Activated CD8-positive, alpha-beta memory T cell treated with anti-CD3 and anti-CD28 coated beads, Interleukin-2, amount 50 U/mL, for 24 hours (primary cell): ENCODE data around the gene ZFPM1.
"Not testable (repeated sequence)": the region's sequence is repeated elsewhere in the genome, so short reads cannot be mapped to it uniquely, and the experiment has no call there.

Experiments
- DNase-seq: peaks from one replicate; pipeline ENCODE4 v3.0.0-alpha.2; 2020; ENCODE audit errors: extremely low read depth

Gene ZFPM1

DNA sequence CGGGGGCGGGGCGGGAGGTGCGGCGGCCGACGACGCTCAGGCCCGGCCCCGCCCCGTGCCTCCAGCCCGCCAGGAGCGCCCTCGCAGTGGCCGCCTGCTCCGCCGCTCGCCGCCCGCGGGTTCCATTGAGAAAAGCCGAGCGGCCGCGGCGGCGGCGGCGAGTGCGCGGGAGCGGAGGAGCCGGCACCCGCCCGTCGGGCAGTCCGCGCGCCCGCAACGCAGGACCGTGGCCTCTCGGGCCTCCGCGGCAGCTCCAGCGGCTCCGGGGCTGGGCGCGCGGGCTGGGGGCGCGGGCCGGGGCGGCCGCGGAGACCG is at the start of gene ZFPM1:
Gene ZFPM1 (plus strand): TSS at position 64 of the 315 bp plus-strand sequence. CDS start 359 bp downstream, outside the sequence.
- DNase-seq, result no peak

DNA sequence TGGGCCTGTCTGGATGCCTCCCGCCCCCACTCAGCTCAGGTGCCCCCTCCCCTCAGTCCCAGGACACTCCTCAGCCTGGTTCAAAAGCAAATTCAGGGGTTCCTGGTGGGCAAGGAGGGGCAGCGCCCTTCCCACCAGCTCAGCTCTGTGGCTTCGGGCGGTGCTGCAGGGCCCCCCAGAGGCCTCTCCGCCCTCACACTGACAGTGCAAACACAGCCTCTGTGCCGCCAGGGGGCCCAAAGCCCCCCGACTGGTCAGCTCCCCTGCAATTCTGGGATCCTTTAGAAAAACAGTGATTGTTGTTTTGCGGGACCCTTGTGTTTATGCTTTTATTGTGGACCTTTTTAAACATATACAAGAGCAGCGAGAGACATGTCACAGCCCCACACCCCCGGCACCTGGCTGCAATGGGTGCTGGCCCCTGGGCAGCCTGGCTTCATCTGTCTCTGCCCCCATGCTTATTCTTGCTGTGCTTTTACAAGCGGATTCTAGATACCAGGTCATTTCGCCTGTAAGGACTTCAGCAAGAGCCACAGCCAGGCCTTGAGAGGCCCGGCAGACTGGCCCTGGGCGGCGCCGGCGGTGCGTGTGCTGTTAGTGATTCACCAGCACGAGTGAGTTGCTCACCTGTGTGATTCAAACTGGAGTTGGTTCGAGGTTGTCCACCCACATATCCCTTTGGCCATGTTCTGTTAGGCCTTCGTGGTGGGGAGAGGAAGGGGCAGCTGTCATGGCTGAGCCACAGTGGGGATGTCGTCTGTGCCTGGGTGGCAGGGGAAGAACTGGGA is 49.1 kb upstream of the ZFPM1 start:
- no peak for DNase-seq

DNA sequence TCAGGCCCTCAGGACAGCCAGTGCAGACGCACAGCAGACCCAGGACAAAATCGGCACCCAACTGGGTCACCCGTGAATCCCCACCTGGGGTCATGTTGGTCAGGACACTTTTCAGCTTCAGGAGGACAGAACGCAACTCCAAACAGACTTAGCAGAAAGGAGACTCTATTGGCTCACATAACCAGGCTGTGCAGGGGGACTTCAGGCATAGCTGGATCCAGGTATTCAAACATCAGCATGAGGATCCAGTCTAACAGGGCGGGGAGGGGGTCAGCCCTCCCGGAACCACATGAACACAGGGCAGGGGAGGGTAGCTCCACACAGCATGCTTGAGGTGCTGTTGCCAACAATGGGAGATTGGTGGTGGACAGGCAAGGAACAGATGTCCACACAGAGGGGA is 48.3 kb upstream of the ZFPM1 start:
- no peak for DNase-seq

DNA sequence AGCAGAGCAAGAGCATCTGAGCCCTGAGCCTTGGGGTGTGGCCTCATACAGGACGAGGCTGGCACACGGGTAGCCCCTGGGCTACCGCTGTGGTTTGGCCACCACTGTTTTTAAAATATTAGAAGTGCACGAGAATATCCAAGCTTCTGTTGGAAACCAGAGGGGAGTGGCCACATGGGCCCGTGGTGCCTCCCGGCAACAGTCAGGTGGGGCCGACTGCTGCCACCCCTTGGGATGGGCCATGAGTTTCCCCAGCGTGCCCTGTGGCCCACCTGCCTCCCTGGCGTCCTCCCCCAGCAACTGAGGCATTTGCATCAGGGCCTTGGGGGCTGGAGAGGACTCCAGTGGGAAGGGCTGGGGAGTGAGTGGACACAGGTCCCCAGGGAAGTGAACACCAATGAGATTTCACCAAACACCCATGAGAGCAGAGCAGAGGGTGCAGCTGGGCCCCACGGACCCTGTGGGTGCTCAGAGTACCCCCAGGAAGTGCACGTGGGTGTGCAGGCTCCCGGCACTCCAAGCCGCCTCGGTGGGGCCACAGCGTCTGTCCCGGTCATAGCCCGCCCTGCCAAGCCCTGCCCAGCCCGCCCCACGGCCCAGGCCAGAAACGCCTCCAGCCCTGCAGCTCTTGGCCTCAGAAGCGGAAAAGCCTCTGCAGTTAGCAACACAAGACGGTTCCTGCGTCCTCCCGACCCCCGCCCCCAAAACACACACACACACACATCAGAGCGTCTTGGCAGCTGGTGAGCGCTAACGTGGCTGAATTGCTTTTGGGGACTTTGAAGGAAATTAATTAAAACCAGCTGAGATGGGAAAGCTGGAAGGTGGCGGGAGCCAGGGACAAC is 47.6 kb upstream of the ZFPM1 start:
- no peak for DNase-seq

DNA sequence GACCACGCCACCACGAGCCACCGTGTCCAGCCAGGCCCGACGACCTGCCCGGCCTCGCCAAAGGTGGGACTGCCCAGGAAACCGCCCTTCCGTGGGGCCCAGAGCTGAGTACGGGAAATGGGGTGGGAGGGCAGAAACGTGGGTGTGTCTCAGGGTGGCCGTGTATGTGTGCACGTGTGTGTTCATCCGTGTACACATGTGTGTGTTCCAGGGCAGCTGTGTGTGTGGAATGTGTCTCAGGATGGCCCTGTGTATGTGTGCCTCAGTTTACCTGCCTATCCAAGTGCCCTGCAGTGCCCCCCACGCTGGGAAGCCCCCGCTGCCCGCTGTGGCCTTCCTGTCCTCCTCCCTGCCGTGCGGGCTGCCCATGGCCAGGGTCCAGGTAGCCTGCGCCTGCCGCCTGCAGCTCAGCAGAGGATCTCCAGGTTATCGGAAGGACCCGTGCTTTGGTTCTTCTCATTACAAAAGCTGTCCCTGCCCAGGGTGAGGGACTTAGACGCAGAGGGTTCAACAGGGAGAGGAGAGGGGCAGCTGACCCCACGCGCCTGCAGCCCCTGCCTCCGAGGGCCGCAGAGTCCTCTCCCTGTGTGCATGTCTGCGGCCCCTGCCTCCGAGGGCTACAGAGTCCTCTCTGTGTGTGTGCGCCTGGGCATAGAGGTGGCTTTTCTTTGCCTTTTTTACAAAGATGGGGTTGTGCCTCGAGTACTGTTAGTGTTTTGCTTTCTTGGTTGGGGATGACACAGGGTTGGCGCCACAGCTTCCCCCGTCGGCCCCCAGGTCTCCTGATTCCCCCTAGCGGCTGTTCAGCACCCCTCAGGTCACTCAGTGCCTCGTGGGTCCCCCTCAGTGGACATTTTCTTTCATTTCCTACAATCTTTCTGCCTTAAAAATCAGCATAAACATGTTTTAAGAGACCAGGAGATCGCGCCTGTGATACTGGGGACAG is 46.7 kb upstream of the ZFPM1 start:
- no peak for DNase-seq

DNA sequence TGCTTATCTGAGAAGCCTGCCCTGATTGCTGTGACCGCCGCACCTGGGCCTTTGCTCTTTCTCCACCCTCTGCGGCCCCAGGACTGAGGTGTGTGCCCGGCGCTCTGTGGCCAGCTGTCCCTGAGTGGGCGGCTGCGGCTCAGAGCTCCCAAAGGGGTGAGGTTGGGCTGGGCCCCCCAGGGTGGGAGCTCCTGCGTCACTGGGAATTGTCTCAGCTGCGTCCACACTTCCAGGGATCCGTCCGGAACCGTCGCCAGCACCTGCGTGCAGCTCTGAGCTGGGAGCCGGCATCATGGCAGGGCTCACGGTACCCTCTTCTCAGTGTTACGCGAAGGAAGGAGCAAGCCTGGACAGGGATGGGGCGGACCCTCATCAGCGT is 46.0 kb upstream of the ZFPM1 start:
- no peak for DNase-seq

DNA sequence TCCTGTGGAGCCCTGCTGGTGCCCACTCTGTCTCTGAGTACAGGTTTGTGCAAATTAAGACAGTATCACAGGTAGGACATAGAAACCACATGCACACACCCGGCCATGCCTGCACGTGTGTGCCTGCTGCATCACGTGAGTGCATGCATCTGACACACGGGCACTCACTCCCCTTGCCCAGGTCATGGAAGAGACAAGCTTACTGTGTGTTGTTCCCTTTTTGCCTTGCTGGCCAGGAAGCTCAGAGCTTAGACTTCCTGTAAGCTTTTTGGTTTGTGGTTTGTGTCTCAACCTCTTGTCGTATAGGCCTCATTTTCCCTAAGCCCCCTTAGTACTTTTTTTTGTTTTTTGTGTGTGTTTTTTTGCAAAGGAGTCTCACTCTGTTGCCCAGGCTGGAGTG is 45.3 kb upstream of the ZFPM1 start:
- no peak for DNase-seq

DNA sequence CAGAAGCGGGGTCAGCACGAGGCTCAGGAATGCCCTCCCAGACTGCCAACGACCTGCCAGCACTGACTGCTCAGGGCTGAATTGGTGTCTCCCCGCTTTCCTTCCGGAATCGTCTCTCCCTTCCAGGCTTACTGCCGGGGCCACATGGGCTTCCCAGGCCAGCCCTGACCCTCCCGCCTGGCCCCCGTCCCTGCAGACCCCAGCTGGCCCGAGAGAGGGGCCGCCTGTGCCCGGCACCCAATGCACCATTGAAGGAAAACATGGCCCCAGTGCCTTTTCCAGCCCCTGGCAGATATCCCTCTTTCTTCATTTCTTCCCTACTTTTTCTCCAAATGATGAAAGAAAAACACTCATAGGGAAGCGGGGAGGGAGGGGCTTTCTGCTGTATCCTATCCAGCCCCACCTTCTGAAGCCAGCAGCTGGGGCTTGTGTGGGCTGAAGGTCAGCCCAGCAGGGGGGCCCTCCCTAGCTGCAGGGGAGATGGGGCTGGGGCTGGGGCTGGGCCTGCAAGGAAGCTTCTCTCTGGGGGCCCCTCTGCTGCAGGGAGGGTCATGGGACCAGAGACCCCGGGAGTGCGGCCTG is 44.4 kb upstream of the ZFPM1 start:
- no peak for DNase-seq

DNA sequence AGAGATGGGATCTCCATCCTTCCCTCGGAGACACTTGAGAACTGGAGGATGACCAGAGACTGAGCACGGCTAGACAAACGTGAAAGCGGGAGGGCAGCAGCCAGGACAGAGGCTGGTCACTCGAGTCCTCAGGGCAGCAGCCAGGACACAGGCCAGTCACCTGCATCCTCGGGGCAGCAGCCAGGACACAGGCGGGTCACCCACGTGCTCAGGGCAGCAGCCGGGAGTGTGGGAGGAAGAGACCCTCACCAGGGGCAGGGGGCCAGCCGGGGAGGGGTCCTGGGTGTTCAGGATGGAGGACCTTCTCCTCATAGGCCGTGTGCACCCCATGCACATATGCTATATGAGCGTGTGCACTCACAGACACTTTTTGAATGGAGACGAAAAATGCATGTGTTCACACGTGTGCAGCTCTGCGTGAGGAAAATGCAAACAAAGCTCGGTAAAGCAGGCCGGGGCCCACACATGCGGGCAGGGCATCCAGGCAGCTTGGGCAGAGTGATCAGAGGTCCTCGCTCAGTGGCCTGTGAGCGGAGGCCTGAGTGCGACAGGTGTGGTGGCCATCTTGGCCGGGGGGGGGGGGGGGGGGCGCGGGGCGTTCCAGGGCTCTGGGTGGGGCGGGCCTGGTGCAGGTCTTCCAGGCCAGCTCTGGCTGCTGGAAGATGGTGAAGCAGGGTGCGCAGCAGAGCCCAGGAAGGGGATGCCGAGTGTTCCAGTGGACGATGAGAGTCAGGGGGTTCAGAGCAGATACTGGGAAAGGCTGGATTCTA is 43.6 kb upstream of the ZFPM1 start:
- no peak for DNase-seq

DNA sequence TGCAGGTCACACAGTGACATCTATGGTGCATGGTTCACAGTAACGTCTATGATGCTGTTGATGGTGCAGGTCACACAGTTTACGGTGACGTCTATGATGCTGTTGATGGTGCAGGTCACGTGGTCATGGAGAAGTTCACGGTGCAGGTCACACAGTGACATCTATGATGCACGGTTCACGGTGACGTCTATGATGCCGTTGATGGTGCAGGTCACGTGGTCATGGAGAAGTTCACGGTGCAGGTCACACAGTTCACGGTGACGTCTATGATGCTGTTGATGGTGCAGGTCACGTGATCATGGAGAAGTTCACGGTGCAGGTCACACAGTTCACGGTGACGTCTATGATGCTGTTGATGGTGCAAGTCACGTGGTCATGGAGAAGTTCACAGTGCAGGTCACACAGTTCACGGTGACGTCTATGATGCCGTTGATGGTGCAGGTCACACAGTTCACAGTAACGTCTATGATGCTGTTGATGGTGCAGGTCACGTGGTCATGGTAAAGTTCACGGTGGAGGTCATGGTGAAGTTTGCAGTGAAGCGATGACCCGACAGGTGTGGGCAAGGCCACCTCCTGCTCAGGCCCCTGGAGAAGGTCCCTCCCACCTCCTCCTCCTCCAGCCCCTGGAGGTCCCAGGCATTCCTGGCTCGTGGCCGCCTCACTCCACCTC is 42.6 kb upstream of the ZFPM1 start:
- not testable (repeated sequence) for DNase-seq

DNA sequence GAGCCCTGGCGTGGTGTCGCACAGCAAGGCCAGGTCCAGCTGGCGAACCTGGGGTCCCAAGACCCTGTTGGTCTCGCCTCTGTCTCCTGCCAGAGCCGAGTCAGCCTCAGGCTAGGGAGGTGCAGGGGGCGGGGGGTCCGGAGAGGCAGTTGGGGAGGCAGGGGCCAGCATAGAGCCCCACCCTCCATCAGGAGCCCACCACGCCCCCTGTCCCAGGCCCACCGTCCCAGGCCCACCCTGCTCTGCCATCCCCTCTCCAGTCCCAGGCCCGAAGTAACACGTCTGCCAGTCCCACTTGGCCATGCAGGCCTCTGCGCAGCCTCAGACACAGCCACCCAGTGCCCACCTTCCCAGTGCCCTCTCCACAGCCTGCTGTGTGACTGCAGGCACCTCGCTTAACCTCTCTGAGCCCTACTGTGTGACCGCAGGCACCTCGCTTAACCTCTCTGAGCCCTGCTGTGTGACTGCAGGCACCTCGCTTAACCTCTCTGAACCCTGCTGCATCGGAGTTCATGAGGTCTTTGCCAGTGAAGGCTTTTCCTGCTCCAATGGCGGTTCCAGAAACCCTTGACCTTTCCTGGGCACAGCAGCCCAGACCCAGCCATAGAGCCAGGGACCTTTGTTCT is 41.0 kb upstream of the ZFPM1 start:
- no peak for DNase-seq

DNA sequence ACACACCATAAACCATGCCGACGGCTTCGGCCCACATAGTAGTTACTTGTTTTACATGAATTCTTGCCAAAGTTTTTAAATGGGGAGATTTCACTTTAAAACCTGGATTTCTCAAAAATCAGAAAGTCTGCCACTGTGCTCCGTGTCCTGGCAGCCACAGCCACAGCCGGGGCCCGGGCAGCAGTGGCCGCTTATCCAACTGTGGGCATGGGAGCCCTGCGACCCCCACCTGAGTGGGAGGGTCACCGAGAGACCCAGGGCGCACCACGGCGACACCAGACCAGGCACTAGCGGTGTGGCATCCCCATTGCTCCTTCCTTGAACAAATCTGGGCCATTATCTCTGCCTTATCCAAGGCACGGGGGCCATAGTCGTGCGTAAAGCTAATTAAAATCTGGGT is 40.3 kb upstream of the ZFPM1 start:
- DNase-seq, result no peak

DNA sequence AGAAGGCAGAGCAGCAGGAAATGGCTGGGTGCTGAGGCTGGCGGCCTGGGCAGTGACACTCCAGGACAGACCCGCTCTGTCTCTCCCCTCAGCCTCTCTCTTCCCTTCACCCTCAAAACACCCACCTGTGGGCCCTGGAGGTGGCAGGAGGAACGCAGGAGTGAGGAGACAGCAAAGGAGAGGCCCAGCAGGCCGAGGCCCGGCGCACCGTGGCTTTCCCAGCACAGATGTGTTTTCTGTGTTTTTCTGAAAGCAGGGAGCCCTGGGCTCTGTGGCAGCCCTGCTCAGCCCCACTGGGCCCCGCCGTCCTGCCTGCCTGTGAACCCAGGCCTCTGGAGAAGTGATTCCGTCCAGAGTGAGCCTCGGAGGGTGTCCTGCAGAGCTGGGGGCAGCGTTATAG is 39.8 kb upstream of the ZFPM1 start:
- DNase-seq, result no peak

DNA sequence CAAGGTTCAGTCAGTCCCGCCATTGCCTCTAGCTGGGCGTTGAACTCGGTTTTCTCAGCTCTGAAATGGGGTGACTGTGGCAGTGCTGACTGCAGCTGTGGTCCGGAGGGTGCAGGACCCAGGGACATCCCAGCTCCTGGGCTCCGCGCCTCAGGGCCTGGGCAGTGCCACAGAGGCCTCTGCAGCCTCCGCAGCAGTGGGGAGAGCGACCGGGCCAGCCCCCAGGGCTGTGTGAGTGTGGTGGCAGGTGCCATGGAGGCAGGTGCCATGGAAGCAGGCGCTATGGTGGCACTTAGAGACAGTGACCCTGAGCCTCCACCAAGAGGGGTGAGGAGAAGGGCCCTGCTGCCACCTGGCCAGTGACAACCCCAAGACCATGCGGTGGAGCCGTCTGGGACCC is 39.4 kb upstream of the ZFPM1 start:
- DNase-seq, result no peak

DNA sequence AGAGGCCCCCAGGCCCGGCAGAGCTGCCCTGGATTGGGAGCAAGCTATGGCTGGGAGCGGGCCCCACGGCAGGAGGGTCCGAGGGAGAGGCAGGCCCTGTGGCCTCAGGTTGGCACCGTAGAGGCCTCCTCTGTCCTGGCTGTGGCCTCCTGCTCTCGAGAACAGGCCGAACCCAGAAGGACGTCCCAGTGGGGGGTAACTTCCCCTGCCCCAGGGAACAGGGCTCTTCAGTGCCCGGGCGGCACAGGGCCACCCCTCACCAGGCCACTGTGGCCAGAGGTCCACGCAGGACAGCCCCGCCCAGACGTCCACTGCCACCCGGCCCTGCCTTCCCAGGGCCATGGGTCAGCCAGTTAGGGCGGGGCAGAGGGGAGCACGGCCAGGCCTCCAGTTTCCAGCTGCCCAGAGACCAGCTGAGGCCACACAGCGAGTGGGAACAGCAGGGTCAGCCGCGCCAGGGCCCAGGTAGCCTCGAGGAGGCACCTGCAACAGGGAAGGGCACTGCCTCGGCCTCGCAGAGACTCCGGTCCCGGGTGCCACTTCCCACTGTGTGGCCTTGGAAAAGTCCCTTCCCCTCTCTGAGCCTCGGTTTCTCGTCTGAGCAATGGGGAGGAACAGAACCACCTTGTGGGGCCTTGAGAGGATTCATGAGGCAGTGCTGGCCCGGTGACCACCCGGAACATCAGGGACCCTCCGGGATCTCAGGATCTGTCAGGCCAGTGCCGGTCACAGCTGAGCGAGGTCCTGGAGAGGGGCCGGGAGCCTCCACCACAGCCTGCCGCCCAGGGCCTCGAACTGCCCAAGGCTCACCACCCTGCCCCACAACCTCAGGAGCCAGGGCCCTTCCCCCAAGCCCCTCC is 38.3 kb upstream of the ZFPM1 start:
- no peak for DNase-seq

DNA sequence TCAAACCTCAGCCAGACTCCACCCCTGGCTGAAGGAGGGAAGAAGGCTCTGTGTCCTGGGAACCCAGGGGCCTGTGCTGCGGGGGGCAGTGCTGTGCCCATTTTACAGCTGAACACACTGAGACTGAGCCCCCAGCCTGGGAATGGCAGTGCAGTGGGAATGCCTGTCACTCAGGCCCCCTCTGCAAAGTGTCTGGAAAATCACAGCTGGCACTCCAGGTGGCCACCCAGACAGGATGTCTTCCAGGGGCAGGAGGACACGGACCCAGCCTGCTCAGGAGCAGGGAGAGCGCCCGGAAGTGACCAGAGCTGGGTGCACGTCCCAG is 37.7 kb upstream of the ZFPM1 start:
- DNase-seq, result no peak

DNA sequence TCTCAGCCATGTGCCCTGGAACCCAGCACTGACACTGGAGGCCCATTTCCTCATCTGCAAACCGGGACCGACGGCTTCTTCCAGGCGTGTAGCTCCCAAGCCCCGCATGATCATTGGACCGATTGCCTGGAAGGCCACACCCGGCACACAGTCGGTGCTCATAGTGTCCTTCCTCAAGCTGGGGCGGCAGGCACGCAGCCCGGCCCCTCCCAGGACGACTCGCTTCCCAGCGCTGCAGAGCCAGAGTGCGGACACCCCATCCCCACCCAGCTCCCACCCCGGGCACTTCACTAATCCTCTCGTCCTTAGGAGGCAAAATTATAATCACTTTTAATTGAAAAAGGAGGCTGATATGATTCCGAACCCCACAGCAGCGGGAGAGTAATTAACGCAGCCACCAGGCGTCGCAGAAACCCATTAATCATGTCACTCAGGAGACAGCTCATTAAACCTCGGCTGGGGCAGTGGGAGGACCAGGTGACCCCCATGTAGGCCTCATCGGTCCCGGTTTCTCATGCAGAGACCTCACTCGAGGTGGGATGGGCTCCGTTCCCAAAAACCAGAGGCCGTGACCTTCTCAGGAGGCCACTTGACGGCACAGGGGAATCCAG is 37.3 kb upstream of the ZFPM1 start:
- no peak for DNase-seq

DNA sequence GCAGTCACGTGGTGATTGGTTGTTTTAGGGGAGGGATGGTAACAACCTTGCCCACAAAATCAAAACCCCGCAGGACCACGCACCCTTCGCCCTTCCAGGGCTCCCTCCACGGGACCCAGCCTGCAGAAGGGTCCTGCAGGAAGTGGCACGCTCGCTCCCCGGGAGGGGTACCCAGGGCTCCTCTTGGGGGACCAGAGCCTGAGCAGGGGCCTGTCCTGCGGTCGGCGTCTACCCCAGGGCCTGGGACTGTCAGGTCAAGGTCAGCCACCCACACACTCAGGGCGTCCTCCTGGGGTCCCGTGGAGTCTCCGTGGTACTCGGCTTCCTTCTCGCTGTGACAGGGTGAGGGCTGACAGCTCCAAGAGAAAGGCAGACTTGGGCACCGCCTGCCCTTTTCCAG is 36.4 kb upstream of the ZFPM1 start:
- DNase-seq, result no peak
